RWPE2 (cell line): ENCODE measurements around the gene KNSTRN.

Source experiments
- ATAC-seq: fragments of 200-7000 bp; cut with Tn5 transposase; 3 replicates; pipeline ENCODE4 v1.9.1; 2021; ENCODE audit warnings: low read depth
- DNase-seq: peaks from one replicate; pipeline ENCODE4 v3.0.0-alpha.2; 2020; ENCODE audit warnings: low spot score
- H3K27ac ChIP-seq: fragments of 450-650 bp; 2 replicates; pipeline ENCODE4 v1.5.1; 2017; ENCODE audit warnings: mild to moderate bottlenecking; ENCODE audit not compliant: poor library complexity, severe bottlenecking
- H3K27me3 ChIP-seq: fragments of 250-450 bp; sonication (Bioruptor Pico); 2 replicates; pipeline ENCODE4 v1.5.1; 2021; ENCODE audit warnings: mild to moderate bottlenecking, moderate library complexity; ENCODE audit not compliant: insufficient read depth, poor library complexity, severe bottlenecking
- H3K36me3 ChIP-seq: fragments of 250-450 bp; sonication (Bioruptor Pico); 2 replicates; pipeline ENCODE4 v1.5.1; 2020; ENCODE audit warnings: low read depth, mild to moderate bottlenecking, moderate library complexity
- H3K4me1 ChIP-seq: fragments of 250-450 bp; sonication (Bioruptor Pico); 2 replicates; pipeline ENCODE4 v1.5.1; 2021; ENCODE audit warnings: mild to moderate bottlenecking, moderate library complexity; ENCODE audit not compliant: insufficient read depth, poor library complexity, severe bottlenecking
- H3K4me3 ChIP-seq: fragments of 250-450 bp; sonication (Bioruptor Pico); 2 replicates; pipeline ENCODE4 v1.5.1; 2021; ENCODE audit warnings: mild to moderate bottlenecking, moderate library complexity; ENCODE audit not compliant: severe bottlenecking
- H3K9me3 ChIP-seq: fragments of 250-450 bp; sonication (Bioruptor Pico); 2 replicates; pipeline ENCODE4 v1.5.1; 2021; ENCODE audit warnings: mild to moderate bottlenecking, moderate library complexity; ENCODE audit not compliant: severe bottlenecking
- TF ChIP-seq, protein P1 (sequence below): fragments of 450-650 bp; IDR thresholded peaks from one replicate; pipeline ENCODE4 v1.5.1; 2017; ENCODE audit warnings: mild to moderate bottlenecking, moderate library complexity; ENCODE audit not compliant: poor library complexity, severe bottlenecking

Gene KNSTRN, protein sequence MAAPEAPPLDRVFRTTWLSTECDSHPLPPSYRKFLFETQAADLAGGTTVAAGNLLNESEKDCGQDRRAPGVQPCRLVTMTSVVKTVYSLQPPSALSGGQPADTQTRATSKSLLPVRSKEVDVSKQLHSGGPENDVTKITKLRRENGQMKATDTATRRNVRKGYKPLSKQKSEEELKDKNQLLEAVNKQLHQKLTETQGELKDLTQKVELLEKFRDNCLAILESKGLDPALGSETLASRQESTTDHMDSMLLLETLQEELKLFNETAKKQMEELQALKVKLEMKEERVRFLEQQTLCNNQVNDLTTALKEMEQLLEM

DNA sequence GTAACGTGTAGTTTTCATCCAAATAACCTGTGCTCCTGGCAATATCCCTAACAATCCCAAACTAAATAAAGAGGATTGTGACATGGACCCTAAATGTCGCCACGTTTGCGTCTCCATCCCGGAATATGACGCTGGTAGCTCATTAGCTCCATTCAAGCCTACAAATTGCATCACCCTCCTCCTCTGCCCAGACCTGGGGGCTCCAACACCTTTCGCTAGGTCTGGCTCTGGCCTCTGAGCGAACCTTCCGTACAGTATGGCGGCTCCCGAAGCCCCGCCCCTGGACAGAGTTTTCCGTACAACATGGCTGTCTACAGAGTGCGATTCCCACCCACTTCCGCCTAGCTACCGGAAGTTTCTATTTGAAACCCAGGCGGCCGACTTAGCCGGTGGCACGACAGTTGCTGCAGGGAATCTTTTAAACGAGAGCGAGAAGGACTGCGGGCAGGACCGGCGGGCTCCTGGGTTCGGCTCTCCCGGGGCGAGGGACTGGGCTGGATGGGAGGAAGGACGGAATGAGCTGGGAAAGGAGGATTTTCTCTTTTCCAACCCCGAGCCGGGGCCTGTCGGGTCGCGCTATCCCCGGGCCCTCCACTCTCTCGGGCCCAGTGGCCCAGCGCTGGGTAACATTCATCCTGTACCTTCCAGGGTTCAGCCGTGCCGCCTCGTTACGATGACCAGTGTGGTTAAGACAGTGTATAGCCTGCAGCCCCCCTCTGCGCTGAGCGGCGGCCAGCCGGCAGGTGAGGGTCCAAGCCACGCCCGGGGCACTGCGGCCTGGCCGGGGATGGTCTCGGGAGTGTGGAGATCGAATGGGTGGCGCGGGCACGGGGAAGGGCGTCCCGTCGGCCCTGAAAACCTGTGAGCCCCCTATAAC is at the start of gene KNSTRN:
Gene KNSTRN, plus strand, starts transcription at position 142 of the 877 bp plus-strand sequence. Its CDS starts 115 bp downstream, at position 257.
- TF ChIP-seq, protein P1, sequence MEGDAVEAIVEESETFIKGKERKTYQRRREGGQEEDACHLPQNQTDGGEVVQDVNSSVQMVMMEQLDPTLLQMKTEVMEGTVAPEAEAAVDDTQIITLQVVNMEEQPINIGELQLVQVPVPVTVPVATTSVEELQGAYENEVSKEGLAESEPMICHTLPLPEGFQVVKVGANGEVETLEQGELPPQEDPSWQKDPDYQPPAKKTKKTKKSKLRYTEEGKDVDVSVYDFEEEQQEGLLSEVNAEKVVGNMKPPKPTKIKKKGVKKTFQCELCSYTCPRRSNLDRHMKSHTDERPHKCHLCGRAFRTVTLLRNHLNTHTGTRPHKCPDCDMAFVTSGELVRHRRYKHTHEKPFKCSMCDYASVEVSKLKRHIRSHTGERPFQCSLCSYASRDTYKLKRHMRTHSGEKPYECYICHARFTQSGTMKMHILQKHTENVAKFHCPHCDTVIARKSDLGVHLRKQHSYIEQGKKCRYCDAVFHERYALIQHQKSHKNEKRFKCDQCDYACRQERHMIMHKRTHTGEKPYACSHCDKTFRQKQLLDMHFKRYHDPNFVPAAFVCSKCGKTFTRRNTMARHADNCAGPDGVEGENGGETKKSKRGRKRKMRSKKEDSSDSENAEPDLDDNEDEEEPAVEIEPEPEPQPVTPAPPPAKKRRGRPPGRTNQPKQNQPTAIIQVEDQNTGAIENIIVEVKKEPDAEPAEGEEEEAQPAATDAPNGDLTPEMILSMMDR: no peak
- peak within 1 kb of the TSS; percentile 52 for H3K27ac ChIP-seq
- no peaks in the 10 kb centered on the region for H3K27me3 ChIP-seq
- peak; percentile 97 for DNase-seq
- peaks cover 17% of the 10 kb centered on the region for H3K4me1 ChIP-seq
- ATAC-seq: peak; percentile 91
- peaks cover 43% of the 10 kb centered on the region for H3K36me3 ChIP-seq
- no peaks in the 10 kb centered on the region for H3K9me3 ChIP-seq
- peak within 1 kb of the TSS; percentile 79 for H3K4me3 ChIP-seq

DNA sequence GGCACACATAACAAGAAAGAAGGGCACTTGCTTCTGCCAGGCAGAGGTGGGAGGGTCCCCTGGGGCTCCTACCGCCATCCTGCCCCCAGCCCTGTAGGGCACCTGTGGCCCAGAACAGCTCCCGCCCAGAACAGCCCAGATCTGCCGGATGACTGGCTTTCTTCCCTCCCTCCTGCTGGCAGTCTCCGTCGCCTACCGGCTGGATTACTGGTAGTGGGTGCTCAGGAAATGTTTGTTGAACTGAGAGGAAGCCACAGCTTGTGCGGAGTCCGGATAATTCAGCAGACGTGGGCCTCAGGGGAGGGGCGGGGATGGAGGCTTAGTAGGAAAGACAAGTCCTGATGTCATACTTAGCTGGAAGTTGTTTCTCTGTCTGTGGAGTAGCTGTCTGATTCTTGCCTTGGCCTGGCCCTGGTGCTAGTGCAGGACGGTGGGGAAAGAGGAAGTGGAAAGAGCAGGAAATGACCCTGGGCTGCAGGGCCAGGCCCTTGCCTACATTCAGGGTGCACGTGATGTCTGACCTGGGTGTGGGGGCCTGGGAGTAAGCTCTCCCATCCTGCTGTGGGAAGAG is 48.5 kb upstream of the KNSTRN start:
- TF ChIP-seq, protein P1: no peak
- no peaks in the 10 kb centered on the region for H3K9me3 ChIP-seq
- DNase-seq (no peak), ATAC-seq (0 out of 3 replicates have a peak, but pooled peaks have one; percentile 0)
- H3K27ac ChIP-seq: peak overlapping the region; percentile 97
- H3K4me3 ChIP-seq: no peak overlapping the region
- H3K4me1 ChIP-seq: peaks cover 15% of the 10 kb centered on the region
- H3K36me3 ChIP-seq: peaks cover 46% of the 10 kb centered on the region
- H3K27me3 ChIP-seq: no peaks in the 10 kb centered on the region

DNA sequence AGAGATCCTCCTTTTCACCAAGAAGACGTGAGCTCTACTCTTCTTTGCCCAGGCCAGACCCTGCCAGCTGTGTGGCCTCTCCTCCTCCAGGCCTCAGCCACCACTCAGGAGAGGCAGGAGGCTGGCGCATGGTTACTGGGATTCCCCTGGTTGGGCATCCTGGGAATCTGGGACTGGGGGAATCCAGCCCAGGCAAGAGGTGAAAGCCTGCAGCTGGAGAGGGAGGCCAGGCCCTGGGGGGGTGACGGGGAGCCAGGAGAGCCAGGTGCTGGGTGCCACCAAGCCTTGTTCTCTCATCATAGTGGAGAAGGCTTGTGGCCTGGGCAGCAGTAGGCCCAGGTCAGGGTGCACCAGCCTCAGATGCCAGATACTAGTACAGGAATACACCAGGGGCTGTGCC is 48.0 kb upstream of the KNSTRN start:
- H3K27ac ChIP-seq: peak overlapping the region; percentile 97
- H3K9me3 ChIP-seq: no peaks in the 10 kb centered on the region
- H3K27me3 ChIP-seq: no peaks in the 10 kb centered on the region
- TF ChIP-seq, protein P1: no peak
- peaks cover 42% of the 10 kb centered on the region for H3K36me3 ChIP-seq
- DNase-seq: no peak
- no peak overlapping the region for H3K4me3 ChIP-seq
- no peak for ATAC-seq
- H3K4me1 ChIP-seq: peaks cover 20% of the 10 kb centered on the region

DNA sequence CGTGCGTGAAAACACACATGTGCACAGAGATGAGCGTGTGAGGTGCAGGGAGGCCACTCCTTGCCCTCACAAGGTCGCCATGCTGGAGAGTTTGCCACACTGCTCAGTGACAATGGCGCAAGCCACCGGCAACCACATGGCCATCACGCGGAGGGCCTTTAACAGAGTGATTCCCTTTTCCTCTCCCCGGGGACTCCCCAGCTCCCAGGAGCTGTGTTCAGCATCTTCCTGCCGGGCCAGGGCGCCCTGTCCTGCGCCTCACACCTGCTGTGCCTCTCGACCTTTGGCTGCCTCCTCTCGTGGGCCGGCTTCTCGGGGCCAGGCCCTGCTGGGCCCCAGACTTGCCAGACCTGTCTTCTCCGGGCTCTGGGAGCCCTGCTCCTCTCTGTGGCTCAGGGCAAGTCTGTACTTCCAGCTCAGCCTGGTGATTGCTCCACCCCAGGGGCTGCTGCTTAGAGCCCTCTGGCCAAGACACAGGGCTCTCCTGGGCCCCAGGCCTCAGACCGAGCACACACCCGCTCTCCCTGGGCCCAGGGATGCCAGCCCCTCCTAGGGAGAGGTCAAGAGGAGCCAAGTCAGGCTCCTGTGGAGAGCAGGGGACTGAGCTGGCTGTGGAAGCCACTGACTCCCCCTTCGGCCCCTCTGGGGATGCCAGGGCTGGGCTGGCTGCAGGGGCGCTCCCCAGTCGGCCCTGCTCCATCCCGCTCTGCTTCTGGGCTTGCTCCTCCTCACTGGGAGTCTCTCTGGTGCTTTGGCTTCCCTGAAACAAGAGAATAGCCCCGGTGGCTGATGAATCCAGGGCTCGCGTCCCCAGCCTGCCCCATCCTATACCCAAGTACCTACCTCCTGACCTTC is 47.4 kb upstream of the KNSTRN start:
- TF ChIP-seq, protein P1: no peak
- peak overlapping the region; percentile 97 for H3K27ac ChIP-seq
- ATAC-seq: no peak
- no peak for DNase-seq
- H3K27me3 ChIP-seq: no peaks in the 10 kb centered on the region
- peaks cover 20% of the 10 kb centered on the region for H3K4me1 ChIP-seq
- peaks cover 40% of the 10 kb centered on the region for H3K36me3 ChIP-seq
- no peak overlapping the region for H3K4me3 ChIP-seq
- no peaks in the 10 kb centered on the region for H3K9me3 ChIP-seq
